GM19372 (cell line): ENCODE results near the gene ADGRB2.

Experiments
- ATAC-seq: cut with Tn5 transposase; IDR thresholded peaks from one replicate; pipeline ENCODE4 v1.9.1; 2021; ENCODE audit warnings: mild to moderate bottlenecking, low read depth, moderate library complexity; ENCODE audit not compliant: unreplicated experiment

The ADGRB2 gene

GRCh38 chr1:31687601-31688000, 76.5 kb downstream of the ADGRB2 start:
- ATAC-seq, result no peak

DNA sequence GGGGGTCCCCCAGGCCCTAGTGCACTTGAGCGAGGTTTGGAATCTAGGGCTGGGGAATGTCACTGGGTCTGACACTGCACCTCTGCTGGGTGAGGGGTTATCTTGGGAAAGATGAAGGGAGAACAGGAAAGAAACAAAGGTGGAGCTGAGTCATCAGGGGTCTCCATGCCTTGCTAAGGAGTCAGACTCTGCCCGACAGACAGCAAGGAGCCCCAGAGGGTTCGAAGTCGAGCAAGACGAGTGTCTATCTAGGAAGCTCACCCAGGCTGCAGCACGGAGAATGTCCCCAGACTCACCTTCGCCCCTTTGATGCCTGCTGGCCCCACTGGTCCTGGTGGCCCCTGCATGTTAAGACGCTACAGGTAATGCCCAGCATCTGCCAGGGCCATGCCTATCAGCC, 78.3 kb downstream of the ADGRB2 start:
- ATAC-seq, result no peak

DNA sequence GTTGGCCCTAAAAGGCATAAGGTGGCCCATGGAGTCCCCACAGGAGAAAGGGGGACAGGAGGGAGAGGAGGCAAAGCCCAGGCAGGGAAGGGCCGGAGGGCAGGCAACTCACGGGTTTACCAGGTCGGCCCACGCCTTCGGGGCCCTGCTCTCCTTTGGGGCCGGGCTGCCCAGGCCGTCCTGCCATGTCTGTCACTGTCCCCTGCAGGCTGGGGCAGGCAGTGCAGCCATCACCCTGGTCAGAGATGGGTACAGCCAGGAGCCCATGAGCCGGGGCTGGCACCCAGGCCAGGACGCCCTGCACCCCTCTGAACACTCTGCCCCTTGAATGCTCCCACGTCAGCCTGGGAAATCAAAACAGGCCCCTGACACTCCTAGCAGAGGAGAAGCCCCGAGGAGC, 80.1 kb downstream of the ADGRB2 start:
- ATAC-seq, result no peak

- ATAC-seq, result no peak
These were observed 82.7 kb downstream of the ADGRB2 start for GRCh38 chr1:31681415-31681814.

DNA sequence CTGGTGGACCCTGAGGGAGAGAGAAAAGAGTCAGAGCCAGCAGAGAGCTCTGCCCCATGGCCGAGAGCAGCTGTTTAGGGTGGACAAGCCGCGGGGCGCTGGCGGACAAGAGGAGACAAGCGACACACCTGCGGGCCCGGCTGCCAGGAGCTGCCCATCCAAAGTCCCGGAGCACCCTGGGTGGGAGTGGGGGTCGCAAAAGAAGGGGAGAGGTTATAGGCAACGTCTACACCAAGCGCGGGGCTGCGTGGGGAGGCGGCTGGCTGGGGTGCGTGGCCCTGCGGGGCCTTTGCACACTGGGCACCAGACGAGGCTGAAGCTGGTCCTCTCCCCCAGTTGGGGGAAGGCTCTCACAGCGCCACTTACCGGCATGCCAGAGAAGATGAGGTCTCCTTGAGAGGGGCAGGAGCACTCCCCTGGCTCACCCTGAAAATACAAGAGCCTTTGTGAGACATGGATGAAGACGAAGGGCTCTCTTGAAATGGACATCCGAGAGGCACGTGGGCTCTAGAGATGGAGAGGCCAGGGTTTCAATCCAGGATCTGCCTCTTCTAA, 84.4 kb downstream of the ADGRB2 start:
- no peak for ATAC-seq

GRCh38 chr1:31679091-31679490, 85.0 kb downstream of the ADGRB2 start:
- ATAC-seq, result no peak

GRCh38 chr1:31678681-31679080, 85.5 kb downstream of the ADGRB2 start:
- ATAC-seq, result no peak

- ATAC-seq, result no peak
These were observed 86.2 kb downstream of the ADGRB2 start for GRCh38 chr1:31677949-31678348.

GRCh38 chr1:31677401-31677800, 86.7 kb downstream of the ADGRB2 start:
- ATAC-seq, result no peak
